ENCODE data around the gene HIVEP1.

HIVEP1 gene

DNA sequence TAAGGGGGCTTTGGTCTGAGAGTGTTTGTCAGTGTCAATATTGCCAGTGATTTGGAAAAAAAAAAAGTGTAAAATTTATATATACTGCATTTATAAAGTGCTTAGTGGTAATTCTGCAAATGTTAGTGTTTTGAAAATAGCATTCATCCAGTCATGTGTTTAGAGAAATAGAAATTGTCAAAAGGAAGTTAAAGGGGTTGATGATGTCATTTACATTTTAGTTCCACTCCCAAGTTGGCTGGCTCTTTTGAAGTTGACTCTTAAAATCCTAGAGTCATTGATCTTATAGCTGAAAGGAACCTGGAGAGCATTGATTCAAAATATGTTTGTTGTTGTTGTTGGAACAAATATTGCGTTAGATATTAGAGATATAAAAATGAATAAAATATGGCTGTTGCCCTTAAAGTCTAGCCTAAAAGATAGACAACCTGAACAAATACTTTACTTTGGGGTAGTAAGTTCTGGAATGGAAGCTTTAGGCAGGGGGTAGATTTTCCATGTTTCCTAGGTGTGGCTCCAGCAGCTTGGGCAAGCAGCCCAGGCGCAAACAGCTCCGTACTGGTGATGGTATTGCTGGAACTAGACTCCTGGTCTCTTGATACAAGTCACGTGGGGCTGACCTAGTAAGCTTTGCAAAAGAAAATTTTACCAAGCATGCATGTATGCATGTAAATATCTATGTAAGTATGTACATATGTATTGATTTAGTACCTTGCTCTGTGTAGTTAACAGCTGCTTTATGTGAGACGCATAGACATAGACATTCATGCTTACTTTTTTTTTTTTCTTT, 46.3 kb downstream of the HIVEP1 start:
- no peak for DNase-seq

DNA sequence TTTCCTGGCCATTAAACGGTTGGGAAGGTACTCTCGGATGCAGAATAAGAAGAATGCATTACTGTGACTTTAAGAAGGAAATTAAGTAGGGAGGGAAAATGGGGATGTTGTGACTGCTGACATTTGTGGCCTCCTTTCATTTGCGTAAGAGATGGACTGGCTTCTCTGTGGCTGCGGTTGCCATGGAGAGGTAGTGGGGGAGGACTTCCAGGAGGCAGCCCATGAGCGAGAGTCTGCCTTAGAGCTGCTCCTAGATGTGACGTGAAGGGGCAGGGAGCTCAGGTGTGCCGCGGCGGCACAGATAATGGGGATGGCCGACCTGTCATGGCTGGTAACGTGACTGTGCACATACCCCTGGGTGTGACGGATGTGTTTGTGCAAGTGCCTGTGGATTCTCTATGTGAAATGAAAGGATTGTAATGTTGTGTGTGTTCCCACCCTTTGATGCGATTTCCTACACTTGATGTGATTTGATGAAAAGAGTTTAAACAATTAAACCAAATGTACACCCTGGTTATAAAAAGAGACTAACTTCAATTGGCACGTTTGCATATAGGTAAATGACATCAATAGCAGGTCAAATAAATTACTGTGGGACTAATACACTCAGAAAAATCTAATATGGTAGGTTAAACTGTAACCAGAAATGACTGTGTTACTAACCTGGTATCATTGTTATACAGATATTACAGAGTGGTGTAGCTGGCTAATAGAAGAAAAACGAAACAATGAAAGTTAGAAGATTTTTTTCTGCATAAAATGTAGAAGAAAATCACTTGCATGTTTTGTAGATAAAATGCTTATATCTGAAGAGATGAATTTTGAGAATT, 48.9 kb downstream of the HIVEP1 start:
- DNase-seq, result peak; percentile 52

DNA sequence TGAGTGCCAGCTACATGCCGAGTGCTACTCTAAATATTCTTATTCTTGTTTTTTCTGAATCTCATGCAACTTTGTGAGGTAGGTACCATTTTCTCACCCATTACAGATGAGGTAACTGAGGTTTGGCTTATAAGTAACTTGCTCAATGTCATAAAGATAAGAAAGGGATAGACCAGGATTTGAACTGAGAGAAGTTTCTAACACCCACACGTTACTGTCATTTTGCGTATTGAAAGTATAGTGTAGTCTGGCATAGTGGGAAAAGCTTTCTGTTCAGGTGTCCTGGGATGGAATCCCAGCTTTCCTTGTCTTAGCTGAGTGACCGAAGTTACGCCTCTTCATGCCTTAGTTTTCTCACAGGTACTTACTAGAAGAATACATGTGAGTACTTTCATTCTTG, 50.5 kb downstream of the HIVEP1 start:
- no peak for DNase-seq

DNA sequence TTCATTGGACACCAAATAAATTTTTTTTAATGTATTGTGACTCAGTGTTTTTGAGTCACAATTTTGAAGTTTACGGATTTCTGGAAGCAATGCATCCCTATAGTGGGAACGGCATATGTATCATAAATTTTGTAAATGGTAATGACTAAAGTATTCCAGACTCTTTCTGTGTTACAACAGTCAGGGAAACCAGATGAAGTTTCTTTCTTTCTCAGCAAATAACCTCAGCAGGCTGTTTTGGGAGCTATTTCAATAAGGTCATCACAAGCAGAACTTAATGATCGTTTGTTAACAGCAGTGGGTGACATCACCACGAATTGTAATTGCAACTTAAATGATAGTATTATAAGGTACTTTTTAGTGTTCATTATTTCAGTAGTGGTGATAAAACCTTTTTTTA, 52.0 kb downstream of the HIVEP1 start:
- no peak for DNase-seq

DNA sequence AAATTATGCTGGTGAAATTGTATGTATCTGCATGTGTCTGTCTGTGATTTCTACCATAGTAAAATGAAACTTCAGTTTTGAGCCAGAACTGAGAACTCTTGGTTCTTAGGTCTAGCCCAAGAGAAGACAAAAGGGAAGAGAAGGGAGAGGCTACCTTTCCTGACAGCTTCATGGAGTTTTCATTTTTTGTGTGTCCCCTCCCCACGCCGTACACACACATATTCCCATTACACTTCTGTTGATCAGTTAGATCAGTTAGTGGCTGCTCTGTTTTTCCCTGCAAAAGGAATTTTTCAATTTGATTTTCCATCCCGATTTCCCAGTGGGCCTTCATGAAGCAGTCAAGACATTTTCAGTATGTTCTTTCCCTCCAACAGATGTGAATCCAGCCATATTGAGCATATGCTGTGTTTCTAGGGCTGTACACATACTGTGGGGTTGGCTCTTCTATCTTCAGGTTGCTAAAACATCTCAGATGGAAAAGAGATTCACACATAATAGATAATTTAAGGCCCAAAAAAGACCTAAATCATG, 52.5 kb downstream of the HIVEP1 start:
- no peak for DNase-seq

DNA sequence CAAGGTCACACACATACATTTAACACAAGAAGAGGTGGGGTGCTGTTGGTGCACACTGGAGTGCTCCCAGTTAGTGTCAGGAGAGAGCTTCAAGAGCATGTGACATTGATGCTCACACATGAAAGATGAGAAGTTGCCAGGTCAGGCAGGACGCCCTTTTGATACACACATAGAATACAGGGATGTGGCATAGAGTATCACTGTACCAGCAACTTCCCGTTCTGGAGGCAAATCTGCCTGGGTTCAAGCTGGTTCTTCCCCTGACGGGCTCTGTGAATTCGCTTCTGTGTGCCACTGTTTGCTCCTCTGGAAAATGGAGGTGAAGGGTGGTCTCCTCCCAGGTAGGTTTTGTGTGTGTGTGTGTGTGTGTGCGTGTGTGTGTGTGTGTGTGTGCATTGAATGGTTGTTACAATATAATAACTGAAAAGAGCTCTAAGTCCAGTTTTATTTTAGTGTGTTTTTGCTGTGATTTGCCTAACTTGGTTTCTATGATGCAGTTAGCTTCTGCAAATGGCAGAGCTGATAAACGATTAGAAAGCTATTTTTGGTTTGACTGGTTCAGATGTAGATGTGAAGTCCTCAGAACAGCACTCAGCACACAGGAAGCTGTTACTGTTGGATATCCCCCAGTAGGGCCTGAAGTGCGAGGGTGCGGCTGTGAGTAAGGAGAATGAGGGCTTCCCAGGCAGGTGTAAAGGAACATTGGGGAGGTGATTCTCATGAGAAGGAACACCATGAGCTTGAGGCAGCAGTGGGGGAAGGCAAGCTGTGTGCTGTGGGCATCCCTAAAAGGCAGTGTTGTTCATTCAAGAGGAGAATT, 53.4 kb downstream of the HIVEP1 start:
- DNase-seq, result no peak

DNA sequence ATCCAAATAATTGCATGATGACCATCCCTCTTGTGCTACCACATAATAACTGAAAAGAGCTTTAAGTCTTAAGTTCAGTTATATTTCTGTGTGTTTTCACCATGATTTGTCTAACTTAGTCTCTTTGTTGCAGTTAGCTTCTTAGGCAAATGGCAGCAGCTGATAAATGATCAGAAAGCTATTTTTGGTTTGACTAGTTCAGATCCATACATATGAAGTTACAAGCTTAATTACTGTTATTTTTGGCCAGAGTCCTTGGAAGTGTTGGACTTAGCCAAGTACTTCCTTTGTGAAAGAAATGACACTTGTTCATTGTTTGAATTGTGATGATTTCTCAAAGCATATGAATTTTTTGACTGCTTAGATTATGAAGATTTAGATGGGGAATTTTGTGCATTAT, 54.2 kb downstream of the HIVEP1 start:
- no peak for DNase-seq

DNA sequence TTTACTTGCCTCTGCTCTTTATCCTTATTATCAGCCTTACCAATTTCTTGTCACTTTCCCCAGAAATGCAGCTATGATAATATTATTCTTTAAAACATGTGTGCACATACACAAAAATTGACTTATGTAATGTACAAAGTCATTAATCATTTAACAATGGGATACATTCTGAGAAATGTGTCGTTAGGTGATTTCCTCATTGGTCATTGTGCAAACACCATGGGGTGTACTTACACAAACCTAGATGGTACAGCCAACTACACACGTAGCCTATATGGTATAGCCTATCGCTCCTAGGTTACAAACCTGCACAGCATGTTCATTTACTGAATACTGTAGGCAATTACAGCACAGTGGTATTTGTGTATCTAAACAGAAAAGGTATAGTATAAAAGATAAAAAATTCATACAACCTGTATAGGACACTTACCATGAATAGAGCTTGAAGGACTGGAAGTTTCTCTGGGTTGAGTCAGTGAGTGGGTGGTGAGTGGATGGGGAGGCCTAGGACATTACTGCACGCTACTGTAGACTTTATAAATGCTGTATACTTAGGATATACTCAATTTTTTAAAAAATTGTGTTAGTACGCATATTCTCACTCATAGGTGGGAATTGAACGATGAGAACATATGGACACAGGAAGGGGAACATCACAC, 56.9 kb downstream of the HIVEP1 start:
- DNase-seq, result no peak

DNA sequence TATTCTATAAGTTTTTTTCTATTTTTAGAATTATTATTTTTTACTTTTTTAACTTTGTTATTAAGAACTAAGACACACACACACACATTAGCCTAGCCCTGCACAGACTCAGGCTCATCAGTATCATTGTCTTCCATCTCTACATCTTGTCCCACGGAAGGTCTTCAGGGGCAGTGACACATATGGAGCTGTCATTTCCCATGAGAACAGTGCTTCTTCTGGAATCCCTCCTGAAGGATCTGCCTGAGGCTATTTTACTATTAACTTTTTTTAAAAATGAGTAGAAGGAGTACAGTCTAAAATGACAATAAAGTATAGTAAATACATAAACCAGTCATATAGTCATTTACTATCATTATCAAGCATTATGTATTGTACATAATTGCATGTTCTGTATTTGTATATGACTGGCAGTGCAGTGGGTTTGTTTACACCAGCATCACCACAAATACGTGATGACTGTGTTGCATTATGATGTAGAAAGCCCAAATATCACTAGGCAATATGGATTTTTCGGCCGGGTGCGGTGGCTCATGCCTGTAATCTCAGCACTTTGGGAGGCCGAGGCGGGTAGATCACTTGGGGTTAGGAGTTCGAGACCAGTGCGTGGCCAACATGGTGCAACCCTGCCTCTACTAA, 57.9 kb downstream of the HIVEP1 start:
- DNase-seq, result no peak

DNA sequence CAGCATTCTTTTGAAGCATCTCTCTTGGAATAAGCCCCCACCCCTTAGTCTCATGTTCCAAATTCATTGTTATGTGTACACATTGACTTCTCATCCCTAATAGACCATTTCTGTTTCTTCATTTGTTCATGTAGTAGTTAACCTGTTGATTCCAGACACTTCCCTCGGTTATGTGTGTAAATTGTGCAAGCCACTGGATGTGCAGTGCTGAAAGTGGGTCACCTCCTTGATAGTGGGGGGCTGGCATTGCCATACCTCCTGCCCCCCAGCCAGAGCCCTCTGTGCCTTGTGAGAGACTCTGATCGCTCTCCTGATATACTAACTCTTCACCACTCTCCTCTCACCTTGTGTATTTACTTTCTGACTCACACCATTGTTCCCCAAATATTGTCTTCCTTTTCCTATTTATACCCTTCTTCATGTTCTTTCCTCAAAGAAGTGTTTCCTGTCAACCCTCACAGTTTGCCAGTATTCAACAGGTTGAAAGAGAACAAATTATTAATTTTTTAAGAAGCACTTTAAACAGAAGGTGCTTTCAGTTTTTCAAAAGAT, 59.0 kb downstream of the HIVEP1 start:
- DNase-seq, result no peak

DNA sequence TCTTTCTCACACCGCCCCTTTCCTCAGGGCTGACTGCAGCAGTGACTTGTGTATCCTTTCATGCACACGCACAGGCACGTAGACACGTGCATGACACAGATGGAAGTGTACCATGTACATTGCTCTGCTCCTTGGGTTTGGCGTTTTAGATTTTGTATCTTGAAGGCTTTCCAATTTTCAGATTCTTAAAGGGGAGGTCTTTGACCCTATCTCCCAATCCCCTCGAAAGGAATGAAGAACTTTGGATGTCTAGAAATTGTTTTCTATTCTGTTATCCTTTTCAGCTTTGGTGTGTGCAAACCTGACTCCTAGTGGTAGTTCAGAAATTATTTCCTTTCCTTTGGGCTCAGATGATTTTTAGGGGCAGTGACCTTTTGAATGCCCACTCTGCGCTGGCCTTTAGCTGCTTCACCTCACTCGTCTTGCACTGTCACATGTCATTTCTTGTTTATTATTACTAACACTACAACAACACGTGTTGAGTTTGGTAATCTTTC, 63.0 kb downstream of the HIVEP1 start:
- no peak for DNase-seq

DNA sequence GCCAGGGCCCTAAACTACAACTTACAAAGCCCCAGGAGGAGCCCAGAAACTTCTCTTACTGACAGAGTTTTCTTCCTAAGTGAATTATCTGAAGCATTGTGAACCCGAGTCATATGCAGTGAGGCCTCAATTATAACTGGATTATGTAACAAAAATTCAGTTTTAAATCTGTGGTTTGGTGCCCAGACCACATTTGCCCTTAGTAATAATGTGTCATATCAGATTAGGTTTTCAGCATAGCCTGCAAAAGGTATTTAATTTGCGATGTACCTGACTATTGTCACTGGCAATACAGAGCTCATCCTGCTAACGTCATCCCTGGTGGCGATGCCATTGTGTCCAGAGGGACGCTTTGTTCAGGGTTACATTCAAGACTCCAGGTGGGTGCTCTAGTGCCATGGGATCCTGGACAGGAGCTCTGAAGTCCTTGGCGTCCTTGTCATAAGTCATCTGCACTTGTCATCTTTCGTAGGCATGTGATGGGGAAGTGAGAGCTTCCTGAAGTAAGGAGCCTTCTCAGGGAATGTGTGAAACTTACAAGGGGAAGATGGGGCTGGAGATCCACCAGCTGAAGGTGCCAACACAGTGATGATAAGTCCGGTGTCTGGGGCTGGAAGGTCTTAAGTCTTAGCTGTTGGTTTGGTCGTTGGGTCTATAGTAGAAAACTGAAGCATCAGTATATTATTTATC, 65.1 kb downstream of the HIVEP1 start:
- no peak for DNase-seq

DNA sequence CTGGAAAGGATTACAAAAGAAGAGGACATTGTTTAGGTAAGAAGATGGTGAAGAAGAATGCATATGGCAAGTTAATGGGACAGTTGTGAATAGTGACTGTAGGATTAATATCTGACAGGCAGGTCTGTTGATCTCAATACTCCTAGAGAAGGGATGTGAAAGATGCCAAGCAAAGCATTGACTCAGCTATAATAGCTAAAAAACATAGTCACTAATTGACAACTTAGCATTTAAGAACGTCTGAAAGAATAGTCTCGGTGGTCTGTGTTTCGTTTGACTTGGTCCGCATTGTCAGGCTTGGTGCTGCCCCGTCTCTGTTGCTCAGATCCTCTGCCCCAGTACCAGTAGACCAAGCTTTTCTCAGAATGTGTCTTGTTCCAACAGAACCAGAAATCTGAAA, 65.9 kb downstream of the HIVEP1 start:
- no peak for DNase-seq

DNA sequence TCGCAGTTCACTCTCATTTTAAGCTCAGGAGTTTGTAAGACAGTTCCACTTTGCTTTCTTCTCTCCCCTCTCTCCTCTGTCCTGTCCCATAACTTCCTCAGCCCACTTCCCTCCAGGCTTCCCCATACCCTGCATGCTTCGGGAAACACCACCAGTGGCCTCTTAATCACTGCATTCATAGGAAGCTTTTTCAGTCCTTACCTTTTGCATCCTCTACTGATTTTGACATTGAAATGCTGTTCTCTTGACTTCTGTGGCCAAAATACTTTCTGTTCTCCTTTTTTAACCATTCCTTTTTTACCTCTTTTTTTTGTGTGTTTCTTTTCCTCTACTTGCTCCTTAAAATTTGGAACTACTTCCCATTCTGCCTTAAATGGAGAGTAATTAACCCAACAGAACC, 69.7 kb downstream of the HIVEP1 start:
- DNase-seq, result no peak

DNA sequence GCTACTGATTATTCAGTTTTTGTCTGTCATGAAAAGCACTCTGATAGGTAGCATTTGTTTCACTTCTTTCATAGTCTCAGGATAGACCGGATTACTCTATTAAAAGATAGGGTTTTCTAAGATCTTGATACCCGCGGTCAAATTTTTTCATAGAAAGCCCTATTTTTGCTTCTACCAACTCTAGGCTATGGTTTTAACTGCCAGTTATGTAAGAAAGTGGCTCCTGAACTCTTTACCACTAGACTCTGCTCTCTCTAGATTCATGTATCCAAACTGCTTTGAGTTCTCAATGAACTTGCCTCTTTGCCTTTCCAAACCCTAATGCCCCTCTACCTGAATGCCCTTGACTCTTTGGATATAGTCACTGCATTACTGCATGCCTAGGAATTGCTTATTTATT, 70.3 kb downstream of the HIVEP1 start:
- DNase-seq, result no peak

DNA sequence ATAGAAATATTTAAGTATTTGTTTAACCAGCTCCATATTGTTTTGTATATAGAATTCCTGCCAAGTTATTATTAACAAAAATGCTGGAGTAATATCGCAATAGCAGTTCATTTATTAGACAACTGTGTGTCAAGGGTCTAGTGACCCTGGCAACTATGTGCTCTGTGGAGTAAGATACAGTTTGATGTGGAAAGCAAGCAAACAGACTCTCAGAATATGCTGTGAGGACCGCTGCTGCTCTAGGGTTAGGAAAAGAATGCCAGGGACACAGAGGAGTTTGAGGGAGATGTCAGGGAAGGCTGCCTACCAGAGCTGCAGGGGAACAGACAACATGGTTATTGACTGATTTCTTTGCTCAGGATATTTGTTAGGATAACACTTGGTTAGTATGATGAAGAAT, 71.2 kb downstream of the HIVEP1 start:
- DNase-seq, result no peak

DNA sequence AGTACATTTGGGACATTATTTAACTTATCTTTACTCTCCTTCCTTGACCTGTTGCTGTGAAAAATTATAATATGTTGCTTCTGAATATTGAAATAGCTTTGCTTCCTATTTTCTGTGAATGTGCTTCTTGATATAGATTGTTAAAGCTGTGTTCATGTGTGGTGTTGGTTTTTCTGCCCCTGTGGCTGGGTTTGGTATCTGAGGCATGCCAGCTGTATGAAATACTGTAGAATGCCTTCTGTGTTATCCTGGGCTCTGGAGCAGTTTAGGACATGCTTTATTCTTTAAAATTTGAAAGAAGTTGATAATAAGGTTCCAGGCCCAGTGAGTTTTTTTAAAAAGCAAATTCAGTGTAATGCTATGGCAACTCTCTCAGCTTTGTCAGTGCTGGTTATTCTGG, 71.7 kb downstream of the HIVEP1 start:
- DNase-seq, result no peak

DNA sequence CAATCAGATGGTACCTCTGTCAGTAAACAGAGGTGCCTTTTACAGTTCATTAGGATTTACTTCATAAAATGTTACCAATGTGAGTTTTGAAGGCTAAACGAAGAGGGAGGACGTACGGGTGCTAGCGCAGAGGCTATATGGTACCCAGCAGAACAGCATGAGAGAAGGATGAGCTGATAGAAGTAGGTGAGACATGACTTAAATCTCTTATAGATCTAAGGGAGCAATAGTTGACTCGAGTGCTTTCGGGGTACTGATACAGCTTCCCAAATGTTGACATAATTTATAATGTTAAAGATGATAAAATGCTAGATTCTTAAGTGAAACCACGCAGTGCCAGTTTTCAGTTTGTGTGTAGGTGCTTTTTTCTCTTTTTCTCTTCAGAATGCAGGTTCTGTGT, 72.6 kb downstream of the HIVEP1 start:
- DNase-seq, result no peak

DNA sequence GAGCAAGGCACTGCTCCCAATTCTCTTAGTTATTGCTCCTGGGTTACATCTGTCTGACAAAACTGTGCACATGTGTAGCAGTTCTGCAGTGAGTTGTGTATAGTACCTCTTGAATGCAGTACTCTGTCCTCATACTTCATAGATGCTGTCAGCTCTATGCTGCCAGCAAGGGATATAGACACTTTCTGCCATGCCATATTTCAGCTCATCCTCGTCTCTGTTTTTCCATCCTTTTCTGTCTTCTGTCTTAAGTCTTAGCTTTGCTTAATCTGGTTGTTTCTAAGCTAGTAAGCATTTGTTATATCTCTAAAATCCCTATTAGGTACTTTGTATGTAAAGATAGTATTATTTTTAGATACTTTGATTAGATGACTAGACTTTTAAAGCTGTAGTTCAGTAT, 76.4 kb downstream of the HIVEP1 start:
- DNase-seq, result no peak

DNA sequence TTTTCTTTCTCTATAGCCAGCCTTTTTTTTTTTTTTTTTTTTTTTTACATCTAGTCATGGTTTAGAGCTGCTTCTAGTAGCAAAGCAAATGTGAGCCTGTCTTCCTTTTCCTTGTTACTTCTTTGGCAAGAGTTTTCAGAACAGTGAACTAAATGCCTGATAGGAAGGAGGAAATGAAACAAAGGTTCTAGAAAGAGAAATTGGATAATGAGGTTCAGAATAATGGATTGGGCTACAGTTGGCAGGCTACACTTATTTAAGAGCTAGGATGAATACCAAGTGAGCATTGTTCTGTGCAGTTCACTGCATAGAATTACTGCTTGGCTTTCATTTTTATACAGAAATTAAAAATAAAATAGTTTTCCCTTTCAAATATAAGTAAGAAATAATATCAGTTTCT, 78.6 kb downstream of the HIVEP1 start:
- no peak for DNase-seq

DNA sequence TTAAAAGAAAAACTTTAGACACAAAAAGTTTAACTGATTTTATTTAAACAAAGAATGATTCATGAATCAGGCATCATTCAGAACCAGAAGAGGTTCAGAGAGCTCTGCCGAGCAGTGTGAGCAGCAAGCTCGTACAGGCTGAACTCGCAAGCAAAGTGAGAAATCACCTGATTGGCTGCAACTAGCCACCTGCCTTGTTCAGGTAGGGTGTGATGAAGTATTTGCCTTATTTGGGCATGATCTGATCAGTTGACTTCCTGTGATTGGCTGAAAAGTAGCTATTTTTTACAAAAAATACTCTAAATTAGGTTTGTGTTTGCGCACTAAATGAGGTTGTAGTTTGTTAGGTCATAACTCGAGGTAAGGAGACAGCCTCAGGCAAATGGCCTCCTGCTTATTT, 80.7 kb downstream of the HIVEP1 start:
- DNase-seq, result no peak

Measured in activated gamma-delta T cell treated with Interleukin-2 at 50 U/mL for 16 hours (primary cell).